Mesendoderm (in vitro differentiated cells): ENCODE data around the gene PRKCB.

Experiments
- DNase-seq: peaks from one replicate; pipeline ENCODE4 v3.0.0; 2013
- H2AK5ac ChIP-seq: 2 replicates; pipeline ENCODE4 v1.6.1; 2013; ENCODE audit warnings: low read length, inconsistent platforms
- H2BK120ac ChIP-seq: 2 replicates; pipeline ENCODE4 v1.6.1; 2013; ENCODE audit warnings: low read depth, mild to moderate bottlenecking, low read length, moderate library complexity, mixed read lengths
- H2BK15ac ChIP-seq: replicated peaks from 2 replicates; pipeline ENCODE4 v1.6.1; 2013; ENCODE audit warnings: low read depth, mild to moderate bottlenecking, moderate library complexity
- H2BK5ac ChIP-seq: 2 replicates; pipeline ENCODE4 v1.6.1; 2013; ENCODE audit warnings: low read length, inconsistent platforms
- H3K18ac ChIP-seq: 2 replicates; pipeline ENCODE4 v1.6.1; 2013; ENCODE audit warnings: mild to moderate bottlenecking, low read length, mixed read lengths
- H3K23ac ChIP-seq: one replicate; pipeline ENCODE4 v1.6.1; 2013; ENCODE audit warnings: low read length
- H3K27ac ChIP-seq: 2 replicates; pipeline ENCODE4 v1.5.1; 2013; ENCODE audit warnings: low read depth, mild to moderate bottlenecking, inconsistent platforms, low read length, moderate library complexity
- H3K27me3 ChIP-seq: 2 replicates; pipeline ENCODE4 v1.6.1; 2013; ENCODE audit warnings: low read length, control low read depth, mild to moderate bottlenecking, inconsistent platforms; ENCODE audit not compliant: insufficient read depth, poor library complexity
- H3K36me3 ChIP-seq: 2 replicates; pipeline ENCODE4 v1.6.1; 2013; ENCODE audit warnings: low read length, inconsistent platforms; ENCODE audit not compliant: control insufficient read depth, insufficient read depth
- H3K4ac ChIP-seq: one replicate; pipeline ENCODE4 v1.6.1; 2013; ENCODE audit warnings: low read depth, mild to moderate bottlenecking, low read length, moderate library complexity
- H3K4me1 ChIP-seq: 2 replicates; pipeline ENCODE4 v1.6.1; 2013; ENCODE audit warnings: low read depth, low read length, inconsistent platforms; ENCODE audit not compliant: control insufficient read depth
- H3K4me2 ChIP-seq: 2 replicates; pipeline ENCODE4 v1.6.1; 2013; ENCODE audit warnings: low read length
- H3K4me3 ChIP-seq: 2 replicates; pipeline ENCODE4 v1.5.1; 2013; ENCODE audit warnings: mild to moderate bottlenecking, low read length
- H3K56ac ChIP-seq: one replicate; pipeline ENCODE4 v1.6.1; 2013; ENCODE audit warnings: low read length
- H3K79me1 ChIP-seq: 2 replicates; pipeline ENCODE4 v1.6.1; 2013; ENCODE audit warnings: low read length, inconsistent platforms
- H3K79me2 ChIP-seq: 2 replicates; pipeline ENCODE4 v1.6.1; 2013; ENCODE audit warnings: mild to moderate bottlenecking, low read length; ENCODE audit not compliant: control insufficient read depth, insufficient read depth
- H3K9ac ChIP-seq: 2 replicates; pipeline ENCODE4 v1.6.1; 2013; ENCODE audit warnings: low read length, inconsistent platforms
- H4K5ac ChIP-seq: one replicate; pipeline ENCODE4 v1.6.1; 2013; ENCODE audit warnings: low read length
- H4K8ac ChIP-seq: one replicate; pipeline ENCODE4 v1.6.1; 2013; ENCODE audit warnings: low read depth, mild to moderate bottlenecking, control low read depth, low read length, moderate library complexity
- WGBS: extraction: QIAGEN DNeasy Blood & Tissue Kit; methylation state at CpG from one replicate; pipeline ENCODE4 v1.1.7; 2013; ENCODE audit warnings: low lambda C conversion rate, missing lambda C conversion rate; ENCODE audit not compliant: insufficient coverage; ENCODE audit errors: extremely low coverage; 5-methylcytosine and 5-hydroxymethylcytosine counted together

The PRKCB gene

DNA sequence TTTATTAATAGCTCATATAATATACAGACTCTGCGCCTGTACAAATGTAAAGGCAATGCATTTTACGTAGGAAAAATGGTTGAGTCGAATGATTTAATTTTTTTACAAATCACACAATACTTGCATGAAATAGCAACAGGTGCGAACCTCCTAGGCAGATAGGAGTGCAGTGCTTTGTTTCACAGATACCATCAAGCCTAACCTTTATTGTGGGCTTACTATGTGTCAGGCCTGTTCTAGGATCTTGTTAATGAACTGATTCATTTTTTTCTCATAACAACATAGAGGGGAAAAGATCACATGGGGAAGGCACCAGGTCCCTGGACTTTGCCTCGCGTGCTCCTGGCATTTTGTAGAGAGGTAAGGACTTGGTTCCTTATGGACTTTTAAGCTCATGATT is 107.8 kb downstream of the PRKCB start:
- H2BK15ac ChIP-seq, result no peak overlapping the region
- H3K56ac ChIP-seq, result no peak overlapping the region
- no peaks in the 10 kb centered on the region for H3K79me2 ChIP-seq
- H3K36me3 ChIP-seq, result no peaks in the 10 kb centered on the region
- no peaks in the 10 kb centered on the region for H3K4me1 ChIP-seq
- H3K79me1 ChIP-seq, result no peaks in the 10 kb centered on the region
- H4K8ac ChIP-seq, result no peak overlapping the region
- no CpG with 5 or more reads among the region's 6 CpGs for WGBS
- no peak overlapping the region for H3K4me3 ChIP-seq
- H3K27me3 ChIP-seq, result no peaks in the 10 kb centered on the region
- H3K4ac ChIP-seq, result no peak overlapping the region
- no peak overlapping the region for H2BK120ac ChIP-seq
- DNase-seq, result no peak
- no peak overlapping the region for H3K9ac ChIP-seq
- H2BK5ac ChIP-seq, result no peak overlapping the region
- no peak overlapping the region for H4K5ac ChIP-seq
- no peak overlapping the region for H2AK5ac ChIP-seq
- no peak overlapping the region for H3K18ac ChIP-seq
- H3K23ac ChIP-seq, result no peak overlapping the region
- H3K27ac ChIP-seq, result no peak overlapping the region
- no peak overlapping the region for H3K4me2 ChIP-seq

DNA sequence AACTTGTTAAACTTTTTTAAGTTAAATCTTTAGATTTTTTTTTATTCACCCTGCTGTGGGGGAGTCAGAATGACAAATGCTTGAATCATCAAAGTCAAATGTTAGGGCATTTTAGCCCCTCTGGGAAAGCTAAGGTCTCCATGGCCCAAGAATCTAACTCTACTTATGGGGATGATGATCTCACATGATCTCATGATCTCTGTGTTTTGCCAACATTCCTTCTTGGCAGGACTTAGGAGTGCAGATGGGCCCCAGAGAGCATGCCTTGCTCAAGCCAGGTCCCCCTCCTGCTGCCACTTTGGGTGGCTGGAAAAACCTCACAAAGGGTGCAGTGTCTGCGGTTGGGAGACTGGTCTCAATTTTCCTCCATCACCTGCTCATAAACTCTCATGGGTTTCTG is 108.6 kb downstream of the PRKCB start:
- H3K36me3 ChIP-seq, result no peaks in the 10 kb centered on the region
- H2AK5ac ChIP-seq, result no peak overlapping the region
- no peak overlapping the region for H2BK5ac ChIP-seq
- no peak overlapping the region for H2BK15ac ChIP-seq
- H3K4me3 ChIP-seq, result no peak overlapping the region
- H3K27me3 ChIP-seq, result no peaks in the 10 kb centered on the region
- no peaks in the 10 kb centered on the region for H3K4me1 ChIP-seq
- H2BK120ac ChIP-seq, result no peak overlapping the region
- H3K4me2 ChIP-seq, result no peak overlapping the region
- no peak overlapping the region for H3K27ac ChIP-seq
- H4K5ac ChIP-seq, result no peak overlapping the region
- WGBS, result no CpG with 5 or more reads among the region's 1 CpG
- no peak overlapping the region for H3K23ac ChIP-seq
- no peak overlapping the region for H3K4ac ChIP-seq
- no peak overlapping the region for H3K18ac ChIP-seq
- DNase-seq, result no peak
- H3K79me1 ChIP-seq, result no peaks in the 10 kb centered on the region
- no peak overlapping the region for H4K8ac ChIP-seq
- H3K56ac ChIP-seq, result no peak overlapping the region
- no peaks in the 10 kb centered on the region for H3K79me2 ChIP-seq
- no peak overlapping the region for H3K9ac ChIP-seq

DNA sequence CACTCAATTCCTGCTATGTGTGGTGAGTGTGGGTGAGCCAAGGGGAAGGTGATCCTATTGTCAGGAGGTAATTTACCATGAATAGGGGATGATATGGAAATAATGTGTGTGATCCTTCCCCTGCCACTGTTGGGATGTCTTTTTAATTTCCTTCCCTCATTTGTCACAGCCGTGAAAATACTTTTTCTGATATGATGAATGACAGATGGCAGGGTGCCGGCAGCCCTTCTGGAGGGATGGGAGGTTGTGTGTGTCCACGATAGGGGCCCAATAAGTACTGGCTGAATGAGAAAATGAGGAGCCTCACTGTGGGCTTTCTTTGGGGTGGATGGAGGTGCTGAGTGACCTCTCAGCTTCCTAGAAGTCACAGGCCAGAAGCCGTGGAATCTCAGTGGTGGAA is 109.5 kb downstream of the PRKCB start:
- Histone ChIP-seq H3K4ac (no peak overlapping the region), H4K5ac (no peak overlapping the region), H3K79me2 (no peaks in the 10 kb centered on the region), H3K18ac (no peak overlapping the region), H4K8ac (no peak overlapping the region), H2BK15ac (no peak overlapping the region), H3K9ac (no peak overlapping the region), H3K36me3 (no peaks in the 10 kb centered on the region), H3K4me3 (no peak overlapping the region), H2BK120ac (no peak overlapping the region), H2AK5ac (no peak overlapping the region), H3K23ac (no peak overlapping the region), H3K56ac (no peak overlapping the region), H3K4me1 (no peaks in the 10 kb centered on the region), H2BK5ac (no peak overlapping the region), H3K27me3 (no peaks in the 10 kb centered on the region), H3K4me2 (no peak overlapping the region), H3K27ac (no peak overlapping the region), H3K79me1 (no peaks in the 10 kb centered on the region)
- no CpG with 5 or more reads among the region's 4 CpGs for WGBS
- no peak for DNase-seq

DNA sequence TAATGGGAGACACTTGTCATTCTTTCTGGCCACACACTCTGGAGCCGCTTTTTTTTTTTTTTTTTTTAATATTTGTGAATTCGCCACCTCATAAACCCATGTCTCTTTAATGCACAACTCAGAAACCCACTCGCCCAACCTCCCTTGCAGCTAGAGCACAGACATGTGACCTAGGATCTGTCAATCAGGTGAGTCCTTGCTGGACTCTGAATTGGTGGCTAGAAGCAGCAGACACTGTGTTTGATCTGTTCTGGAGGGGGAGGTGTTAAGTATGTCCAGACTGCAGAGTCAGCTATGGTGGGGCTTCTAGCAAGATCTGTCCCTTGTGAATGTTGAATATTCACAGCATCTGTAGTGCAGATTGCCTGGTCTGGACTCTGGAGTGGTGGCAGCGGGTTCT is 112.1 kb downstream of the PRKCB start:
- Histone ChIP-seq H3K4ac (no peak overlapping the region), H3K36me3 (no peaks in the 10 kb centered on the region), H2AK5ac (no peak overlapping the region), H3K79me1 (no peaks in the 10 kb centered on the region), H3K56ac (no peak overlapping the region), H3K4me3 (no peak overlapping the region), H3K9ac (no peak overlapping the region), H3K23ac (no peak overlapping the region), H3K79me2 (no peaks in the 10 kb centered on the region), H4K8ac (no peak overlapping the region), H2BK15ac (no peak overlapping the region), H3K4me1 (peaks cover 4% of the 10 kb centered on the region), H3K27me3 (no peaks in the 10 kb centered on the region), H2BK5ac (no peak overlapping the region), H4K5ac (no peak overlapping the region), H2BK120ac (no peak overlapping the region), H3K18ac (no peak overlapping the region), H3K27ac (no peak overlapping the region), H3K4me2 (no peak overlapping the region)
- no peak for DNase-seq
- no CpG with 5 or more reads among the region's 4 CpGs for WGBS

DNA sequence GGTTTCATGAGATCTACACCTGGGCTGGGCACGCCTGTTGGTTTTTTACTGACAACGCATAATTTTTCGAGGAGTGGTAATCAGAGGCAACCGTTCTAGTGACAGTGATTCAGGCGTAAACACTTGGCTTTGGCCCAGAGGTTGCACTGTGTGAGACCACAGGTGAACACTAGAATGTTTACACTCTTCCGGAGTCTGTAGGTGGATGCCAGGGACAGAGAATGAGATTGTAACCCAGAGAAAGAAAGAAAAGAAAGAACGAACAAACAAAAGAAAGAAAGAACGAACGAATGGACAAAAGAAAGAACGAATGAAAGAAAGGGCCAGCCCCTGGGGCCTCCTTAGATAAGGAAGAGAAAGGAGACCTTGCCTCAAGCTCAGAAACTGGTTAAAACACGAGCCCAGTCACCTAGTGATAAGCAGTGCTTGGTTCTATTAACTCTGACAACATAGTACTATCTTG is 113.2 kb downstream of the PRKCB start:
- H3K79me1 ChIP-seq, result no peaks in the 10 kb centered on the region
- no peak overlapping the region for H2BK5ac ChIP-seq
- no peak overlapping the region for H3K9ac ChIP-seq
- no peak overlapping the region for H3K4me3 ChIP-seq
- H3K23ac ChIP-seq, result no peak overlapping the region
- no peak overlapping the region for H3K56ac ChIP-seq
- no peak overlapping the region for H2BK120ac ChIP-seq
- H3K79me2 ChIP-seq, result no peaks in the 10 kb centered on the region
- H3K4ac ChIP-seq, result no peak overlapping the region
- no peak for DNase-seq
- no peaks in the 10 kb centered on the region for H3K36me3 ChIP-seq
- no CpG with 5 or more reads among the region's 11 CpGs for WGBS
- H3K27ac ChIP-seq, result no peak overlapping the region
- H3K27me3 ChIP-seq, result no peaks in the 10 kb centered on the region
- H3K18ac ChIP-seq, result no peak overlapping the region
- H2BK15ac ChIP-seq, result no peak overlapping the region
- no peak overlapping the region for H4K5ac ChIP-seq
- H2AK5ac ChIP-seq, result no peak overlapping the region
- peaks cover 4% of the 10 kb centered on the region for H3K4me1 ChIP-seq
- no peak overlapping the region for H3K4me2 ChIP-seq
- no peak overlapping the region for H4K8ac ChIP-seq

DNA sequence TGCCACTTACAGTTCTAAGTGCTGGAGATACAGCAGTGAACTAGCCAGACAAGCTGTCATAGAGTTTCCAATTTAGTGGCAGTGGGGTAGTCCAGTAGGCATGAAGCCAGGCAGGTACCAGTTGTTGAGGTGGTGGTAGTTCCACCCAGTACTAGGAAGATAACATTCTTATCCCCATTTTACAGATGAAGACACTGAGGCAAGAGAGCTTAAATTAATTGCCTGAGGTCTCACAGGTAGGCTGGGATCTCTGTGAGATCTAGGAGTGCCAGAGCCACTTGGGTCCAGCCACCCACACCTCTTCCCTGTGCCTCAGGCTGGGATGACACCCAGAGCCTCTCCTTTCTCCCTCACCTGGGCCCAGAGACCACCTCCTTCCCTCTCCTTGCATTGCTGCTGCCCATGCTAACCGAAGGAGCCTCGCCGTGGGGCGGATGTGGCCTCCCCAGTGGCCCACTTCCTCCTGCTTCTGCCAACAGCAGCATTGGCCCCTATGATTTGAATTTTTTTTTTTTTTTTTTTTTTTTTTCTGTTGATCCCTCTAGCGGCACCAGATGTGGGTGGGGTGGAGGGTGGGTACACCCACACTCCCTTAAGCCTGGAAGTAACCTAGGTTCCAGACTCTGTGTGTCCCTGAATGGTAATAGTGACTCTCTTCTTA is 114.0 kb downstream of the PRKCB start:
- Histone ChIP-seq H3K4ac (no peak overlapping the region), H2BK15ac (no peak overlapping the region)
- no peak for DNase-seq

More for the DNA sequence above, 114.0 kb downstream of the PRKCB start:
- H3K79me1 ChIP-seq, result no peaks in the 10 kb centered on the region
- H3K79me2 ChIP-seq, result no peaks in the 10 kb centered on the region
- no peak overlapping the region for H2BK5ac ChIP-seq
- H4K8ac ChIP-seq, result no peak overlapping the region
- H3K9ac ChIP-seq, result no peak overlapping the region
- no peak overlapping the region for H2BK120ac ChIP-seq
- H3K4me3 ChIP-seq, result no peak overlapping the region
- no peak overlapping the region for H3K23ac ChIP-seq
- no peaks in the 10 kb centered on the region for H3K27me3 ChIP-seq
- no peak overlapping the region for H3K27ac ChIP-seq
- H3K56ac ChIP-seq, result no peak overlapping the region
- no peaks in the 10 kb centered on the region for H3K36me3 ChIP-seq
- no peak overlapping the region for H3K4me2 ChIP-seq
- no peak overlapping the region for H3K18ac ChIP-seq
- peaks cover 4% of the 10 kb centered on the region for H3K4me1 ChIP-seq
- H2AK5ac ChIP-seq, result no peak overlapping the region
- H4K5ac ChIP-seq, result no peak overlapping the region
- WGBS, result no CpG with 5 or more reads among the region's 5 CpGs
